ENCODE results near the gene AP1G1. TPM values are rescaled to one million over a fixed set of nuclear protein-coding genes. Genes with fewer than 3 reads are reported as not detected.
"Not testable (repeated sequence)": the region's sequence is repeated elsewhere in the genome, so short reads cannot be mapped to it uniquely, and the experiment has no call there.

Gene AP1G1
- total and polyA plus RNA-seq, 2 donors (not counting 1 experiment from before 2014, with no cell fraction given), result 55.5 to 102 TPM

- Histone ChIP-seq H3K4me2 (ENCODE audit: extremely low read depth, insufficient read depth, low read length) (no peak overlapping the region), H3K4me3 (replicated peaks in 1 of 4; ENCODE audit: control extremely low read depth in 1 of 4, insufficient read depth in 1 of 4, low read depth in 3 of 4, low read length in 4 of 4) (no peak overlapping the region), H3K9ac (ENCODE audit: insufficient read depth, low read length) (no peak overlapping the region), H3K36me3 (ENCODE audit: control insufficient read depth, insufficient read depth, low read length) (peaks cover 4% of the 10 kb centered on the region), H3K27me3 (ENCODE audit: control insufficient read depth, insufficient read depth, low read length) (no peaks in the 10 kb centered on the region), H2AFZ (ENCODE audit: low read length) (no peak overlapping the region), H3K27ac (ENCODE audit: insufficient read depth, low read length) (no peak overlapping the region), H3K9me3 (ENCODE audit: control insufficient read depth, insufficient read depth, low read depth, low read length) (no peaks in the 10 kb centered on the region), H3K4me1 (ENCODE audit: control insufficient read depth, extremely low read depth, insufficient read depth, low read length) (no peaks in the 10 kb centered on the region), H4K20me1 (ENCODE audit: control insufficient read depth, extremely low read depth, insufficient read depth, low read length) (peaks cover 4% of the 10 kb centered on the region), H3K79me2 (ENCODE audit: control insufficient read depth, insufficient read depth, low read length) (peaks cover 91% of the 10 kb centered on the region)
- no peak for DNase-seq (ENCODE audit: low read depth in 2 of 2)
- TF ChIP-seq EZH2 (IDR thresholded peaks at IDR 0.05; ENCODE audit: low read length, missing control alignments) (no peak), CTCF (conservative IDR thresholded peaks at IDR 0.05 in 1 of 2, IDR thresholded peaks at IDR 0.05 in 1 of 2; ENCODE audit: low read depth in 1 of 2, low read length in 2 of 2) (no peak)
These were observed 14.6 kb downstream of the AP1G1 start for GRCh38 chr16:71794018-71794417.

- no peaks in the 10 kb centered on the region for H3K4me1 ChIP-seq (ENCODE audit: control insufficient read depth, extremely low read depth, insufficient read depth, low read length)
- no peak overlapping the region for H3K4me2 ChIP-seq (ENCODE audit: extremely low read depth, insufficient read depth, low read length)
- no peak for DNase-seq (ENCODE audit: low read depth in 2 of 2)
- H3K4me3 ChIP-seq (replicated peaks in 1 of 4; ENCODE audit: control extremely low read depth in 1 of 4, insufficient read depth in 1 of 4, low read depth in 3 of 4, low read length in 4 of 4), result no peak overlapping the region
- H3K9me3 ChIP-seq (ENCODE audit: control insufficient read depth, insufficient read depth, low read depth, low read length), result no peaks in the 10 kb centered on the region
- H3K27ac ChIP-seq (ENCODE audit: insufficient read depth, low read length), result no peak overlapping the region
- peaks cover 4% of the 10 kb centered on the region for H4K20me1 ChIP-seq (ENCODE audit: control insufficient read depth, extremely low read depth, insufficient read depth, low read length)
- H3K79me2 ChIP-seq (ENCODE audit: control insufficient read depth, insufficient read depth, low read length), result peaks cover 87% of the 10 kb centered on the region
- H2AFZ ChIP-seq (ENCODE audit: low read length), result no peak overlapping the region
- H3K36me3 ChIP-seq (ENCODE audit: control insufficient read depth, insufficient read depth, low read length), result peaks cover 4% of the 10 kb centered on the region
- H3K9ac ChIP-seq (ENCODE audit: insufficient read depth, low read length), result no peak overlapping the region
- no peak for TF ChIP-seq EZH2 (IDR thresholded peaks at IDR 0.05; ENCODE audit: low read length, missing control alignments)
- TF ChIP-seq CTCF (conservative IDR thresholded peaks at IDR 0.05 in 1 of 2, IDR thresholded peaks at IDR 0.05 in 1 of 2; ENCODE audit: low read depth in 1 of 2, low read length in 2 of 2), result no peak
- no peaks in the 10 kb centered on the region for H3K27me3 ChIP-seq (ENCODE audit: control insufficient read depth, insufficient read depth, low read length)
These were observed 16.5 kb downstream of the AP1G1 start for GRCh38 chr16:71792176-71792575.

GRCh38 chr16:71790329-71790728 is 18.3 kb downstream of the AP1G1 start:
- H2AFZ ChIP-seq (ENCODE audit: low read length); H3K4me2 ChIP-seq (ENCODE audit: extremely low read depth, insufficient read depth, low read length); H3K36me3 ChIP-seq (ENCODE audit: control insufficient read depth, insufficient read depth, low read length); H4K20me1 ChIP-seq (ENCODE audit: control insufficient read depth, extremely low read depth, insufficient read depth, low read length); DNase-seq (ENCODE audit: low read depth in 2 of 2); H3K9me3 ChIP-seq (ENCODE audit: control insufficient read depth, insufficient read depth, low read depth, low read length); H3K27ac ChIP-seq (ENCODE audit: insufficient read depth, low read length); H3K27me3 ChIP-seq (ENCODE audit: control insufficient read depth, insufficient read depth, low read length); H3K9ac ChIP-seq (ENCODE audit: insufficient read depth, low read length); H3K4me1 ChIP-seq (ENCODE audit: control insufficient read depth, extremely low read depth, insufficient read depth, low read length); H3K4me3 ChIP-seq (replicated peaks in 1 of 4; ENCODE audit: control extremely low read depth in 1 of 4, insufficient read depth in 1 of 4, low read depth in 3 of 4, low read length in 4 of 4): not testable (repeated sequence)
- peaks cover 72% of the 10 kb centered on the region for H3K79me2 ChIP-seq (ENCODE audit: control insufficient read depth, insufficient read depth, low read length)
